Fibroblast of lung (primary cell): ENCODE data around the gene ADD3.
"Not testable (repeated sequence)": the region's sequence is repeated elsewhere in the genome, so short reads cannot be mapped to it uniquely, and the experiment has no call there.

ENCODE experiments used
- CTCF ChIP-seq, 2 donors: IDR thresholded peaks in 1 of 2; conservative IDR thresholded peaks in 1 of 2; 1 replicate in 1 of 2; 2 replicates in 1 of 2; pipeline ENCODE4 v1.5.1; 2011 to 2012; ENCODE audit warnings: low read length in 2 of 2, control low read depth in 1 of 2, inconsistent platforms in 1 of 2, low read depth in 1 of 2, mild to moderate bottlenecking in 1 of 2
- EZH2 ChIP-seq: IDR thresholded peaks from 2 replicates; pipeline ENCODE4 v1.5.1; 2012; ENCODE audit warnings: low read length, control low read depth, mild to moderate bottlenecking; ENCODE audit errors: missing control alignments

GRCh38 chr10:109985768-109986167 lies 22.0 kb upstream of the ADD3 start:
- TF ChIP-seq CTCF (conservative IDR thresholded peaks at IDR 0.05 in 1 of 2, IDR thresholded peaks at IDR 0.05 in 1 of 2; ENCODE audit: low read depth in 1 of 2, low read length in 2 of 2); EZH2: not testable (repeated sequence)
